CD4-positive, alpha-beta T cell treated with Interleukin-15 for 4 hours (primary cell): ENCODE results near the gene THUMPD1.
"Not testable (repeated sequence)": the region's sequence is repeated elsewhere in the genome, so short reads cannot be mapped to it uniquely, and the experiment has no call there.

Experiments
- DNase-seq: peaks from one replicate; pipeline ENCODE4 v3.0.0-alpha.2; 2020; ENCODE audit warnings: low spot score

The THUMPD1 gene

GRCh38 chr16:20695024-20695423 is 46.6 kb downstream of the THUMPD1 start:
- no peak for DNase-seq

- not testable (repeated sequence) for DNase-seq
These were observed 47.5 kb downstream of the THUMPD1 start for GRCh38 chr16:20694096-20694495.

GRCh38 chr16:20689668-20690067 is 52.0 kb downstream of the THUMPD1 start:
- no peak for DNase-seq

GRCh38 chr16:20683812-20684211 is 57.8 kb downstream of the THUMPD1 start:
- DNase-seq: no peak
